Stimulated activated CD8-positive, alpha-beta memory T cell treated with anti-CD3 and anti-CD28 coated beads, Interleukin-4, amount 100 ng/mL, for 4 hours (primary cell): ENCODE measurements around the gene CHD5.
A peak's percentile ranks its signal among the peaks of the same experiment; 100 is the strongest.

Experiments used
- DNase-seq, 2 donors: peaks; one replicate each; pipeline ENCODE4 v3.0.0-alpha.2; 2020; ENCODE audit warnings: low read depth in 2 of 2, low spot score in 1 of 2

The CHD5 gene

GRCh38 chr1:6154525-6155319 lies 25.4 kb downstream of the CHD5 start:
- no peak for DNase-seq

- no peak for DNase-seq
These were observed 27.2 kb downstream of the CHD5 start for GRCh38 chr1:6152882-6153281.

- DNase-seq = no peak
These were observed 27.9 kb downstream of the CHD5 start for GRCh38 chr1:6152181-6152580.

GRCh38 chr1:6151291-6151822 lies 28.8 kb downstream of the CHD5 start:
- no peak for DNase-seq

GRCh38 chr1:6150006-6150938 lies 29.8 kb downstream of the CHD5 start:
- DNase-seq = no peak

- DNase-seq = no peak
These were observed 30.5 kb downstream of the CHD5 start for GRCh38 chr1:6149597-6149996.

- peak; percentile 27 to 42 for DNase-seq
These were observed 31.5 kb downstream of the CHD5 start for GRCh38 chr1:6148497-6149241.

- no peak for DNase-seq
These were observed 34.2 kb downstream of the CHD5 start for GRCh38 chr1:6145864-6146410.

- no peak for DNase-seq
These were observed 34.7 kb downstream of the CHD5 start for GRCh38 chr1:6145396-6145750.

GRCh38 chr1:6144647-6145395 lies 35.3 kb downstream of the CHD5 start:
- DNase-seq = no peak

- DNase-seq = no peak
These were observed 35.9 kb downstream of the CHD5 start for GRCh38 chr1:6144175-6144574.

GRCh38 chr1:6143395-6143794 lies 36.7 kb downstream of the CHD5 start:
- no peak for DNase-seq

- DNase-seq = no peak
These were observed 37.4 kb downstream of the CHD5 start for GRCh38 chr1:6142734-6143133.

- DNase-seq = no peak
These were observed 38.0 kb downstream of the CHD5 start for GRCh38 chr1:6142036-6142621.

- DNase-seq = no peak
These were observed 38.5 kb downstream of the CHD5 start for GRCh38 chr1:6141592-6141991.

- DNase-seq = no peak
These were observed 39.7 kb downstream of the CHD5 start for GRCh38 chr1:6140413-6140812.

GRCh38 chr1:6137758-6138157 lies 42.4 kb downstream of the CHD5 start:
- no peak for DNase-seq

- DNase-seq = no peak
These were observed 43.5 kb downstream of the CHD5 start for GRCh38 chr1:6136516-6137220.
